ENCODE data around the gene RASSF1. TPM values are rescaled to one million over a fixed set of nuclear protein-coding genes. Genes with fewer than 3 reads are reported as not detected.
A peak's percentile ranks its signal among the peaks of the same experiment; 100 is the strongest.

RASSF1 gene
- total and polyA plus RNA-seq, 2 of the 13 experiments (the other 11 are each of a cell fraction or from before 2014, with no cell fraction given), result 10.2 to 27.5 TPM

GRCh38 chr3:50358911-50359759 lies 18.5 kb upstream of the RASSF1 start, which contains the start of gene TMEM115 (continued):
- TF ChIP-seq UBTF (CRISPR knock-in tag; IDR thresholded peaks at IDR 0.05) (peak; percentile 90; the same call in 1 of the 2 replicates), TGIF2 (CRISPR knock-in tag; IDR thresholded peaks at IDR 0.05) (no peak), SNRNP70 (IDR thresholded peaks at IDR 0.05; ENCODE audit: low read depth, low read length) (no peak), SALL1 (CRISPR knock-in tag; IDR thresholded peaks at IDR 0.05) (peak; percentile 82), CSRNP1 (CRISPR knock-in tag; IDR thresholded peaks at IDR 0.05) (peak; percentile 60; the same call in 1 of the 2 replicates), DNMT1 (CRISPR knock-in tag; IDR thresholded peaks at IDR 0.05) (peak; percentile 58; the same call in 1 of the 2 replicates), ZNF446 (CRISPR knock-in tag; IDR thresholded peaks at IDR 0.05) (no peak; the same call in 1 of the 2 replicates), ZSCAN9 (CRISPR knock-in tag; IDR thresholded peaks at IDR 0.05; ENCODE audit: borderline replicate concordance) (peak; percentile 8; the same call in 1 of the 2 replicates), FOXO4 (CRISPR knock-in tag; conservative IDR thresholded peaks at IDR 0.05) (0 out of 2 replicates have a peak, but pooled peaks have one; percentile 92), MAZ (IDR thresholded peaks at IDR 0.05; ENCODE audit: borderline replicate concordance, low read depth, low read length) (no peak), MAZ (CRISPR knock-in tag; IDR thresholded peaks at IDR 0.05; ENCODE audit: low read depth) (peak; percentile 88), ZNF232 (CRISPR knock-in tag; IDR thresholded peaks at IDR 0.05; ENCODE audit: borderline replicate concordance) (no peak; the same call in 1 of the 2 replicates), IKZF1 (IDR thresholded peaks at IDR 0.05) (no peak)
